Activated naive CD8-positive, alpha-beta T cell treated with anti-CD3 and anti-CD28 coated beads, Interleukin-2, amount 50 U/mL, for 24 hours (primary cell): Measurements from ENCODE around the gene GLI2.

Experiments
- ATAC-seq: fragments of 150-1000 bp; cut with Tn5 transposase; one replicate; pipeline ENCODE4 v1.10.0; 2021
- DNase-seq: peaks from one replicate; pipeline ENCODE4 v3.0.0; 2021
- H3K27ac Mint-ChIP-seq: one replicate; pipeline ENCODE4 v1.8.0; 2021; ENCODE audit warnings: mild to moderate bottlenecking, mixed read lengths
- H3K27me3 Mint-ChIP-seq: one replicate; pipeline ENCODE4 v1.8.0; 2021; ENCODE audit warnings: mixed read lengths
- H3K36me3 Mint-ChIP-seq: one replicate; pipeline ENCODE4 v1.8.0; 2021; ENCODE audit warnings: low read depth, mixed read lengths
- H3K4me1 Mint-ChIP-seq: one replicate; pipeline ENCODE4 v1.8.0; 2021; ENCODE audit warnings: mixed read lengths
- H3K4me3 Mint-ChIP-seq: one replicate; pipeline ENCODE4 v1.8.0; 2021; ENCODE audit warnings: mild to moderate bottlenecking, moderate library complexity, mixed read lengths
- H3K9me3 Mint-ChIP-seq: one replicate; pipeline ENCODE4 v1.8.0; 2021; ENCODE audit warnings: mixed read lengths

GLI2 gene

DNA sequence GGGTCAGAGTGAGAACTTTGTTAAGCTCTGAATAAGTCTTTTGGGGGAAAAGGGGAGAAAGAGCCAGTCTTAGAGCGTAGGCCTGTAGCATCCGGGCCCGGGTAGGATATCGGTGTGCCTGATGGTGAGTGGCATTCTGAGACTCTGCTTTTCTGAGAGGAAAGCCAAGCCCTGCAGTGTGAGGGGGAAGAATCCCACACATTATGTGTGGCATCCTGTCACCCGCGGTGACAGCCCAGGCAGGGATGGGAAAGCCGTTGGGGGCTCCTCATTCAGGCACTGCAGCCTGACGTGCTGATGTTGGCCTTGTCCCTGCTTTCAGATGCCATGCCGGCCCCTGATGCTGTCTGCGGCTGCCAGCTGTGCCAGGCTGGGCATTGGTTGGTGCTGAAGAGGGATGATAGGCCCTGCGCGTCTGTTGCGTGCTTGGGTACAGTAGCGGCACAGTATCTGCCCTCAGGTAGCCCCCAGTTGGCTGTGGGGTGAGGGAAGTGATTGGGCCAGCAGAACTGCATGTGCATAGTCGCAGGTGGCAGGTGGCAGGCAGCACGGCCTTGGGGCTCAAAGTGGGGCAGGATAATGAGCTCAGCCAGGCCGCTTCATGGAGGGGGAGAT lies 37.6 kb downstream of the GLI2 start:
- Mint-ChIP-seq H3K9me3 (no peaks in the 10 kb centered on the region), H3K36me3 (no peaks in the 10 kb centered on the region), H3K4me3 (no peak overlapping the region), H3K4me1 (no peaks in the 10 kb centered on the region), H3K27me3 (peaks cover 2% of the 10 kb centered on the region), H3K27ac (no peak overlapping the region)
- no peak for DNase-seq
- no peak for ATAC-seq

- Mint-ChIP-seq H3K9me3 (no peaks in the 10 kb centered on the region), H3K4me3 (no peak overlapping the region), H3K36me3 (no peaks in the 10 kb centered on the region), H3K4me1 (no peaks in the 10 kb centered on the region), H3K27ac (no peak overlapping the region), H3K27me3 (peaks cover 2% of the 10 kb centered on the region)
- no peak for ATAC-seq
- DNase-seq, result no peak
Observed at GRCh38 chr2:120774557-120775160, 39.0 kb downstream of the GLI2 start.

- Mint-ChIP-seq H3K27ac (no peak overlapping the region), H3K27me3 (peaks cover 7% of the 10 kb centered on the region), H3K9me3 (no peaks in the 10 kb centered on the region), H3K4me3 (no peak overlapping the region), H3K4me1 (no peaks in the 10 kb centered on the region), H3K36me3 (no peaks in the 10 kb centered on the region)
- DNase-seq, result no peak
- ATAC-seq, result no peak
Observed at GRCh38 chr2:120775194-120775593, 39.5 kb downstream of the GLI2 start.

DNA sequence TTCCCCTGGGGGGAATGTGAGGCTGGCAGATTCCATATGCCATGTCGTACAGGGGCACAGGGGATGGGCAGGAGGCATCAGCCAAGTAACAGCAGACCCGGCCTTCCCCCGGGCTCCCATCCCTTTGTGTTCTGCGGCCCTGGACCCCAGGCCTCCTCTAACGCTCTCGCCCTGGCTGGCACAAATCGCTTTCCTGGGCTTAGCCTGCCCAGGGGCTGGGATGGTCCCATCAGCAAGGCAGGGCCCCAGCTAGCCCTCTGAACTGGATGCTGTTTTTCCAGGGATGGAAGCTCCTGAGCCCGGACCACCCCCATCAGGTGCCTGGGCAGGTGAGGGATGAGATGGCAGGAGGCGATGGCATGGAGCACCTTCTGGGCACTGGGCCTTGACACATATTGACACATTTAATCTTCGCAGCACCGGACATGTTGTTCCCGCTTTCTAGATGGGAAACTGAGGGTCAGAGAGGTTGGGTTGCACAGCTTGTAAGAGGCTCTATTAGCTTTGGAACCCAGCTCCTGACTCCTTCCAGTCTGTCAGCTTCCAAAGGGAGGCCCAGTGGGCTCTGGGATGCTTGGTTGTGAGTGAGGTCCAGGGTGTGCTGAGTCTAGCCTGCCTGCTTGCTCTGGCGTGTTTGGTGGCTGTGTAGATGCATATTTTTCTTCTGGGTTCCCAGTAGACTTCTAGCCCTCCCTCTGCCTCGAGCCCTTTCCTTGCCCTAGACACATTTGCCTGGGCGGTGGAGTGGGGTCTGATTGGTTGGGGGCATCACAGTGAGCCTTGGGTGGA lies 40.3 kb downstream of the GLI2 start:
- no peak for ATAC-seq
- no peaks in the 10 kb centered on the region for H3K4me1 Mint-ChIP-seq
- no peaks in the 10 kb centered on the region for H3K9me3 Mint-ChIP-seq
- H3K4me3 Mint-ChIP-seq, result no peak overlapping the region
- H3K36me3 Mint-ChIP-seq, result no peaks in the 10 kb centered on the region
- no peak for DNase-seq
- peaks cover 7% of the 10 kb centered on the region for H3K27me3 Mint-ChIP-seq
- H3K27ac Mint-ChIP-seq, result no peak overlapping the region

DNA sequence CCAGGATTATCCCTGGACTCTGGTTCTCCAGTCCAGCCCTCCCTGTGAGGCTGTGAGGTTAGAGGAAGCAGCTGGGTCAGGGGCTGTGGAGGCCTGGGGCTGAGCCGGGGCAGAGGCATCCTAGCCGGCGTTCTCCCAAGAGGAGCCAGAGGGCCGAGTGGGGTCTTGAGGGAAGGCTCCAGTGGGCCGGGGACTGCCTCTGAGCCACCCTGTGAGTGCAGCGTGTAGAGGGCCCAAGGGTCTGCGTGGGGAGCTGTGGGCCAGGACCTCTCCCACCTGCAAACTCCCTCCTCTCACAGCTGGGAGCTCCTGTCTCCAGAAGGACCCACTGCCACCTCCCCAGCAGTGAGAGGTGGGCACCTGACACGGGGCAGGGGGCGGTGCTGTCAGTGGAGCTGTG lies 41.0 kb downstream of the GLI2 start:
- Mint-ChIP-seq H3K27ac (no peak overlapping the region), H3K4me3 (no peak overlapping the region), H3K4me1 (no peaks in the 10 kb centered on the region), H3K9me3 (no peaks in the 10 kb centered on the region), H3K27me3 (peaks cover 7% of the 10 kb centered on the region), H3K36me3 (no peaks in the 10 kb centered on the region)
- DNase-seq, result no peak
- no peak for ATAC-seq

DNA sequence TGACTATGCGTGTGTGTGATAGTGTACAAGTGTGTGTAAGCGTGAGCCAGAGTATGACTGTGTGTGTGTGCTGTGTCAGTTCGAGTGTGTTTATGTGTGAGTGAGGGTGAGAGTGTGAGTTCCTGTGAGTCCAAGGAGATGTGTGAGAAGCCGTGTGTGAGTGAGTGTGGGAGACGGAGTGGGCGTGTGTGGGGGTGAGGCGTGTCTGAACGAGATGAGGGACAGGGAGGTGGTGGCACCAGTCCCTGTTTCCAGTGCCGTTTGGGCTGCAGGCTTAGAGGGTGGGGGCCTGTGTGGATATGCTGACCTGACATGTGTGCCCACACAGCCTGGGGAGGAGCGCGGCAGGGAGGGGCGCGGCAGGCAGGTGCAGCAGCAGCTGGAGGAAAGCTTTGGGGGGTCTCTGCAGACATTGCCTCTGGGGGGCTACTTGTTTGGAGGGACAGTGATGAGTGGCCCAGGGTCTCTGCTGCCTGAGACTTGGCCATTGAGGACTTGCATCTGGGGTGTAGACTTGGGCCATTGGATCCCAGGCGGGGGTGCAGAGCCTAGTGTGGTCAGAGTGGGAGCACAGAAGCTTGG lies 41.6 kb downstream of the GLI2 start:
- Mint-ChIP-seq H3K4me1 (no peaks in the 10 kb centered on the region), H3K36me3 (no peaks in the 10 kb centered on the region), H3K4me3 (no peak overlapping the region), H3K27ac (no peak overlapping the region), H3K27me3 (peaks cover 7% of the 10 kb centered on the region), H3K9me3 (no peaks in the 10 kb centered on the region)
- DNase-seq, result no peak
- ATAC-seq, result no peak

DNA sequence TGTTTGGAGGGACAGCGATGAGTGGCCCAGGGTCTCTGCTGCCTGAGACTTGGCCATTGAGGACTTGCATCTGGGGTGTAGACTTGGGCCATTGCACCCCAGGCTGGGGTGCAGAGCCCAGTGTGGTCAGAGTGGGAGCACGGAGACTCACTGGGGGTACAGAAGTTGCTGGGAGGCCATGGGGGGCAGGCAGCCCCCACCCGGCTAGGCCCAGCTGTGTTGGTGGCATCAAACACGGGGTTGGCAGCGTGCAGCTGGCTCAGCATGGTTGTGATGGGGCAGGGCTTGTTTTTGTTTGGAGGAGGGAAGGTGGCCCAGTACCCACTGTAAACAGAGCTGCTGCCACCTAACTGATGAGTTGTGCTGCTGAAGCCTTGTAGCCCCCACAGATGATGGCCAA lies 42.1 kb downstream of the GLI2 start:
- Mint-ChIP-seq H3K4me3 (no peak overlapping the region), H3K4me1 (no peaks in the 10 kb centered on the region), H3K9me3 (no peaks in the 10 kb centered on the region), H3K36me3 (no peaks in the 10 kb centered on the region), H3K27me3 (peaks cover 7% of the 10 kb centered on the region), H3K27ac (no peak overlapping the region)
- no peak for ATAC-seq
- no peak for DNase-seq

DNA sequence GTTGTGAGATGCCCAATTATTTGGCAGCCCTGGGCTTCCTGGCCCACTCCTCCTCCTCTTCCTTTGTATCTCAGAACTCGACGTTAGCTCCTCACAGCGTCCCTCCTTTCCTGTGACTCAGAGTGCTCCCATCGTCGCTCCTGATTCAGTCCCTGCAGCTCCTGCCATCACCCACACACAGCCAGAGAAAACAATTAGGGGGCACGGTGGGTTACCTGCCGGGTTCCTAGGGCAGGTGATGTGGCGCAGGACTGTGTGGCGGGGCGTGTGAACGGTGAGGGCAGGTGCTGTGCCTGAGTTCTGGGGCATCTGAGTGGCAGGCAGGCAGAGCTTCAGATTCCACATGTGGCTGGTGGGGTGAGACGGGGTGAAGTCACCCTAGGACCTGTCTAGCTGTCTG lies 42.6 kb downstream of the GLI2 start:
- Mint-ChIP-seq H3K27me3 (peaks cover 7% of the 10 kb centered on the region), H3K27ac (no peak overlapping the region), H3K4me1 (peaks cover 3% of the 10 kb centered on the region), H3K9me3 (no peaks in the 10 kb centered on the region), H3K4me3 (no peak overlapping the region), H3K36me3 (no peaks in the 10 kb centered on the region)
- no peak for ATAC-seq
- no peak for DNase-seq

DNA sequence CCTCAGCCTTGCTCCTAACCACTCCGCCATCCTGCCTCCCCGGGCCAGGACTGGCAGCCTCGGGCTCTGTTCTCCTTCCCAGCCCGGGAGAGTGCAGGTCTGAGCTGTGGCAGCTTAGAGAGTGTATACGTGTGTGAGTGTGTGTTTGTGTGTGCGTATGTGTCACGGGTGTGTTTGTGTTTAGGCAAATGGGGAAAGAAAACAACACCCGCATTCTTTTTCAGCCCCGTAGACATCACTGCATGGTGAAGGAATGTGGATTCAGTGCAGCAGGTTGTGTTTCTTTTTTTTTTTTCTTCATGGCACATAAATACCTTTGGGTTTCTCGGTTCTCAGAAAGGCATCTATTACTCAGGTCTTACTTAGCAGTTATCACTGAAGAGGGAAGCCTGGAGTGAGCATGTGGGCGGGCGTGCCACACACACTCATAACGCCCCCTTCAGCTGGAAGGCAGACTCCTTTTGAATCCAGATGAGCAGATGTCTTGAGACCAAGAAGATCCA lies 44.2 kb downstream of the GLI2 start:
- Mint-ChIP-seq H3K27ac (no peak overlapping the region), H3K36me3 (no peaks in the 10 kb centered on the region), H3K9me3 (no peaks in the 10 kb centered on the region), H3K4me1 (peaks cover 4% of the 10 kb centered on the region), H3K4me3 (no peak overlapping the region), H3K27me3 (peaks cover 4% of the 10 kb centered on the region)
- ATAC-seq (no peak), DNase-seq (no peak)

- Mint-ChIP-seq H3K4me3 (no peak overlapping the region), H3K9me3 (no peaks in the 10 kb centered on the region), H3K36me3 (no peaks in the 10 kb centered on the region), H3K27me3 (peaks cover 4% of the 10 kb centered on the region), H3K27ac (no peak overlapping the region), H3K4me1 (peaks cover 4% of the 10 kb centered on the region)
- no peak for ATAC-seq
- no peak for DNase-seq
Observed at GRCh38 chr2:120780402-120780801, 44.7 kb downstream of the GLI2 start.

DNA sequence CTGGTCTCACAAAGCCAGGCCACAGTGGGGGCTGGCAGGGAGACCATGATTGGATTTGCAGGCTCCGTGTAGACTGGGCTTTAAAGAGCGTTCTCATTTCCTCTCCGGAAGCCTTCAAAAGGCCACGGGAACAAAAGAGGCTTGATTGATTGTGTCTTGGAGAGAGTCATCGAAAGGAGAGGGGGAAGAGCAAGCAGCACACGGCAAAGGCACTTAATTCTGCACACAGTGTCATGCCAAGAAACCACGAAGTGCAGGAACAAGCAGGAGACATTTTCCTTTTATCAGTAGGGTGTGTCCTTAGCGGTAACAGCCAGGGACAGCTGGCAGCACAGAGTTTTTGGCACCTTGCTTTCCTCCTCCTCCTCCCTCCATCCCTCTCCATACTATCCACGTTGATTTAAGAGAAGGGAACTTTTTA lies 47.7 kb downstream of the GLI2 start:
- H3K9me3 Mint-ChIP-seq, result no peaks in the 10 kb centered on the region
- no peak overlapping the region for H3K27ac Mint-ChIP-seq
- H3K36me3 Mint-ChIP-seq, result no peaks in the 10 kb centered on the region
- no peak for ATAC-seq
- H3K4me1 Mint-ChIP-seq, result peaks cover 4% of the 10 kb centered on the region
- no peak for DNase-seq
- H3K27me3 Mint-ChIP-seq, result peaks cover 4% of the 10 kb centered on the region
- H3K4me3 Mint-ChIP-seq, result no peak overlapping the region

DNA sequence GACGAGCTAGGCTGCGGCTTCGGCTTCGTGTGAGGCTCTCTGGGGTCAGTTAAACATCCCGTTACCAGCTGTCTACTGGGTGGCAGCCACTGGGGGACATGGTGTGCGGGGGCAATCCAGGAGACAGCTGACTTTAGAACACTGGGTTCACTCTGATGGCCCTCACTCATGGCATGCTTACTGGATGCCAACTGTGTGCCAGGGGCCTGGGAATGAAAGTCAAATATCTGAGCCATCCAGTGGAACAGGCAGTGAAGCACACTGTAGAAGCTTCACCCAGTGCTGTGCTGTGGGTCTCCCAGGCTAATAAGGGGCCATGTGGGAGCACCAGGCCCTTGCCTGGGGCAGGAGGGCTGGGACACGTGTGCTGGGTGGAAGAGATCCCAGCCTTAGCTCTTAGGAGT lies 48.3 kb downstream of the GLI2 start:
- no peaks in the 10 kb centered on the region for H3K9me3 Mint-ChIP-seq

More for the DNA sequence above, 48.3 kb downstream of the GLI2 start:
- no peaks in the 10 kb centered on the region for H3K36me3 Mint-ChIP-seq
- H3K27ac Mint-ChIP-seq, result no peak overlapping the region
- ATAC-seq (no peak), DNase-seq (no peak)
- peaks cover 4% of the 10 kb centered on the region for H3K4me1 Mint-ChIP-seq
- H3K27me3 Mint-ChIP-seq, result peaks cover 4% of the 10 kb centered on the region
- H3K4me3 Mint-ChIP-seq, result no peak overlapping the region
